GM20000 (cell line): ENCODE data around the gene CLUH.
A peak's percentile ranks its signal among the peaks of the same experiment; 100 is the strongest.

Experiments used
- DNase-seq: peaks from one replicate; pipeline ENCODE4 v3.0.0; 2012; ENCODE audit warnings: low spot score
- CTCF ChIP-seq: IDR thresholded peaks from 2 replicates; pipeline ENCODE4 v1.5.1; 2012; ENCODE audit warnings: mild to moderate bottlenecking, control low read depth; ENCODE audit errors: extremely low read depth, missing control alignments

The CLUH gene

GRCh38 chr17:2704890-2705248 lies 6.7 kb downstream of the CLUH start:
- TF ChIP-seq CTCF, result no peak
- peak; percentile 18 for DNase-seq

GRCh38 chr17:2704031-2704889 lies 7.3 kb downstream of the CLUH start:
- no peak for TF ChIP-seq CTCF

GRCh38 chr17:2703606-2704005 lies 8.0 kb downstream of the CLUH start:
- TF ChIP-seq CTCF, result no peak
- no peak for DNase-seq

More at GRCh38 chr17:2704031-2704889, 7.3 kb downstream of the CLUH start:
- DNase-seq, result peak; percentile 18

DNA sequence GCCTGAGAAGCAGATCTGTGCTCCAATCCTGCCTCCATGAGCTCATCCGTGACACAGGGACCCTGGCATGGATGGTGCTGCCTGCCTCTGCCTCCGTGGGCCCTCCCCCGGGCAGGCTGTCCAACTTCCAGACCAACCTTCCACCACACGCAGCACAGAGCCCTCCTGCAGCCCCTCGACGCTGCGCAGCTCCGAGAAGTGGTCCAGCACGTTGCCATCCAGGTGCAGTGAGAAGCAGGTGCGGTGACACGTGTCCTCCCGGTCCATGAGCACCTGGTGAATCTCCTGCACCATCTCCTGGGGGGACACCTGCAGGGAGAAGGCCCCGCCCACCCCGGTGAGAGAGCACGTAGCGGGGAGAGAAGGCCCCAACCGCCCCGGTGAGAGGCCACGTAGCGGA lies 8.4 kb downstream of the CLUH start:
- TF ChIP-seq CTCF, result no peak
- peak; percentile 14 for DNase-seq

- no peak for TF ChIP-seq CTCF
- DNase-seq, result peak; percentile 21
Measured at GRCh38 chr17:2701996-2702741, 9.4 kb downstream of the CLUH start.

GRCh38 chr17:2701161-2701995 lies 10.2 kb downstream of the CLUH start:
- TF ChIP-seq CTCF, result no peak
- DNase-seq, result peak; percentile 20
